Measurements from ENCODE around the gene TPK1.

DNA sequence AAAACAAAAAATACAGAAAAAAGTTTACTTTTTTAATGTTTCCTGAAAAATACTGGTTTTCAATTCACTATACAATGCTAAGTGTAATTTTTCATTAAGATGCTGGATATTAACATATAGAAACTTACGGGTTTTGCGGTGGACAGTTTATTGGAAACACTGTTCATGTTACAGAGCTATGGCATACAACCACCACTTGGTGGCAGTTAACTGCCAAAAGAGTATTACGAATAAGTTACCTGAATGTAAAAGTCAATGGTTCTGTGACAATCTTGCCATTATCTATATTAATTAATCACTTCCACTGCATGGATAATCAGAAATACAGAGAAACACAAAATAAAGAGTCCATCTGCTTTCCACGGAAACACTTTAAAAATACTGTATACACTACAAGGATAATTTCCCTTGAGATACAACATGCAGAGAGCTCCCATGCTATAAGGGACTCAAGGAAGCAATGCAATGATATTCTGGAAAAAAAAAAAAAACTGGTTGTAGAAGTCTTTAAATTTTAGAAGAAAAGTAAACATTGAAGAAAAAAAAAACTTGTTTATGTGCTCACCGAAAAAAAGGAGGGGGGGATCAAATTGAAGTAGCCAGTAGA is 97.0 kb downstream of the TPK1 start:
- TF ChIP-seq, protein P1, sequence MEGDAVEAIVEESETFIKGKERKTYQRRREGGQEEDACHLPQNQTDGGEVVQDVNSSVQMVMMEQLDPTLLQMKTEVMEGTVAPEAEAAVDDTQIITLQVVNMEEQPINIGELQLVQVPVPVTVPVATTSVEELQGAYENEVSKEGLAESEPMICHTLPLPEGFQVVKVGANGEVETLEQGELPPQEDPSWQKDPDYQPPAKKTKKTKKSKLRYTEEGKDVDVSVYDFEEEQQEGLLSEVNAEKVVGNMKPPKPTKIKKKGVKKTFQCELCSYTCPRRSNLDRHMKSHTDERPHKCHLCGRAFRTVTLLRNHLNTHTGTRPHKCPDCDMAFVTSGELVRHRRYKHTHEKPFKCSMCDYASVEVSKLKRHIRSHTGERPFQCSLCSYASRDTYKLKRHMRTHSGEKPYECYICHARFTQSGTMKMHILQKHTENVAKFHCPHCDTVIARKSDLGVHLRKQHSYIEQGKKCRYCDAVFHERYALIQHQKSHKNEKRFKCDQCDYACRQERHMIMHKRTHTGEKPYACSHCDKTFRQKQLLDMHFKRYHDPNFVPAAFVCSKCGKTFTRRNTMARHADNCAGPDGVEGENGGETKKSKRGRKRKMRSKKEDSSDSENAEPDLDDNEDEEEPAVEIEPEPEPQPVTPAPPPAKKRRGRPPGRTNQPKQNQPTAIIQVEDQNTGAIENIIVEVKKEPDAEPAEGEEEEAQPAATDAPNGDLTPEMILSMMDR (IDR thresholded peaks at IDR 0.05): peak; percentile 66 to 76 (median 70)
- TF ChIP-seq POLR2A (IDR thresholded peaks at IDR 0.05): no peak

Data from right lobe of liver (tissue), 4 donors.